Activated naive CD8-positive, alpha-beta T cell (primary cell): Measurements from ENCODE around the gene SPECC1.
"Not testable (repeated sequence)": the region's sequence is repeated elsewhere in the genome, so short reads cannot be mapped to it uniquely, and the experiment has no call there.

ENCODE experiments used
- H3K27ac Mint-ChIP-seq: one replicate; pipeline ENCODE4 v1.8.0; 2021; ENCODE audit warnings: mixed read lengths
- H3K27me3 Mint-ChIP-seq: one replicate; pipeline ENCODE4 v1.8.0; 2021; ENCODE audit warnings: mixed read lengths
- H3K36me3 Mint-ChIP-seq: one replicate; pipeline ENCODE4 v1.8.0; 2021; ENCODE audit warnings: mixed read lengths
- H3K4me1 Mint-ChIP-seq: one replicate; pipeline ENCODE4 v1.8.0; 2021; ENCODE audit warnings: low read depth, mixed read lengths
- H3K4me3 Mint-ChIP-seq: one replicate; pipeline ENCODE4 v1.8.0; 2021; ENCODE audit warnings: mild to moderate bottlenecking, mixed read lengths
- H3K9me3 Mint-ChIP-seq: one replicate; pipeline ENCODE4 v1.8.0; 2021; ENCODE audit warnings: low read depth, mixed read lengths

SPECC1 gene

GRCh38 chr17:20313891-20314290 is 304.7 kb downstream of the SPECC1 start:
- Mint-ChIP-seq H3K27ac (no peak overlapping the region), H3K9me3 (no peaks in the 10 kb centered on the region), H3K4me3 (no peak overlapping the region), H3K4me1 (peaks cover 1% of the 10 kb centered on the region), H3K36me3 (no peaks in the 10 kb centered on the region), H3K27me3 (no peaks in the 10 kb centered on the region)

GRCh38 chr17:20314834-20315233 is 305.7 kb downstream of the SPECC1 start:
- no peaks in the 10 kb centered on the region for H3K27me3 Mint-ChIP-seq
- no peak overlapping the region for H3K27ac Mint-ChIP-seq
- no peaks in the 10 kb centered on the region for H3K9me3 Mint-ChIP-seq
- no peaks in the 10 kb centered on the region for H3K36me3 Mint-ChIP-seq
- H3K4me1 Mint-ChIP-seq, result peaks cover 1% of the 10 kb centered on the region
- H3K4me3 Mint-ChIP-seq, result no peak overlapping the region

- Mint-ChIP-seq H3K27ac (no peak overlapping the region), H3K4me3 (no peak overlapping the region), H3K27me3 (no peaks in the 10 kb centered on the region), H3K9me3 (no peaks in the 10 kb centered on the region), H3K36me3 (no peaks in the 10 kb centered on the region), H3K4me1 (peaks cover 1% of the 10 kb centered on the region)
Observed at GRCh38 chr17:20315311-20315710, 306.2 kb downstream of the SPECC1 start.

- Mint-ChIP-seq H3K27me3 (no peaks in the 10 kb centered on the region), H3K4me1 (peaks cover 1% of the 10 kb centered on the region), H3K36me3 (no peaks in the 10 kb centered on the region), H3K9me3 (no peaks in the 10 kb centered on the region), H3K4me3 (no peak overlapping the region), H3K27ac (no peak overlapping the region)
Observed at GRCh38 chr17:20315821-20316220, 306.7 kb downstream of the SPECC1 start.

- not testable (repeated sequence) for H3K36me3 Mint-ChIP-seq, H3K9me3 Mint-ChIP-seq, H3K4me1 Mint-ChIP-seq, H3K4me3 Mint-ChIP-seq, H3K27me3 Mint-ChIP-seq, H3K27ac Mint-ChIP-seq
Observed at GRCh38 chr17:20320535-20321229, 311.5 kb downstream of the SPECC1 start.

GRCh38 chr17:20321357-20321756 is 312.2 kb downstream of the SPECC1 start:
- H3K27ac Mint-ChIP-seq, H3K27me3 Mint-ChIP-seq, H3K36me3 Mint-ChIP-seq, H3K4me1 Mint-ChIP-seq, H3K9me3 Mint-ChIP-seq, H3K4me3 Mint-ChIP-seq: not testable (repeated sequence)

- not testable (repeated sequence) for H3K4me1 Mint-ChIP-seq, H3K9me3 Mint-ChIP-seq, H3K4me3 Mint-ChIP-seq, H3K27me3 Mint-ChIP-seq, H3K27ac Mint-ChIP-seq, H3K36me3 Mint-ChIP-seq
Observed at GRCh38 chr17:20327739-20328138, 318.6 kb downstream of the SPECC1 start.

GRCh38 chr17:20351405-20351804 is 342.2 kb downstream of the SPECC1 start:
- not testable (repeated sequence) for H3K36me3 Mint-ChIP-seq, H3K4me1 Mint-ChIP-seq, H3K4me3 Mint-ChIP-seq, H3K9me3 Mint-ChIP-seq, H3K27me3 Mint-ChIP-seq, H3K27ac Mint-ChIP-seq

- H3K4me1 Mint-ChIP-seq, H3K9me3 Mint-ChIP-seq, H3K27me3 Mint-ChIP-seq, H3K4me3 Mint-ChIP-seq, H3K27ac Mint-ChIP-seq, H3K36me3 Mint-ChIP-seq: not testable (repeated sequence)
Observed at GRCh38 chr17:20352567-20352966, 343.4 kb downstream of the SPECC1 start.

GRCh38 chr17:20363846-20364245 is 354.7 kb downstream of the SPECC1 start:
- not testable (repeated sequence) for H3K27ac Mint-ChIP-seq, H3K9me3 Mint-ChIP-seq, H3K27me3 Mint-ChIP-seq, H3K4me3 Mint-ChIP-seq, H3K36me3 Mint-ChIP-seq, H3K4me1 Mint-ChIP-seq
